IMR-90 (cell line): Measurements from ENCODE around the gene CDH26. TPM values are rescaled to one million over a fixed set of nuclear protein-coding genes. Genes with fewer than 3 reads are reported as not detected.

Source experiments
- ATAC-seq: fragments of 200-7000 bp; cut with Tn5 transposase; 2 replicates; pipeline ENCODE4 v1.9.1; 2020; ENCODE audit warnings: low read depth, mild to moderate bottlenecking, moderate library complexity
- BruUV-seq: library from RNA; stranded (reverse); fragments of 400-500 nt; replicated peaks from 2 replicates; lab custom pipeline; 2021; lab: Mats Ljungman, UMichigan
- CTCF ChIA-PET: fragments of 300-600 bp; formaldehyde crosslinking; extraction: SDS; loops from one replicate; lab custom pipeline; 2021; ENCODE audit warnings: antibody characterized with exemption; lab: Yijun Ruan, JAX
- POLR2A ChIA-PET: fragments of 300-600 bp; sonication (Branson Sonifier 250); formaldehyde crosslinking; loops from one replicate; lab custom pipeline; 2022; ENCODE audit warnings: antibody characterized with exemption; ENCODE audit not compliant: unreplicated experiment; lab: Charles Lee
- DNase-seq: peaks from one replicate; pipeline ENCODE4 v3.0.0; 2013
- H2AFZ ChIP-seq: replicated peaks from 2 replicates; pipeline ENCODE3; 2013; ENCODE audit warnings: low read length, mild to moderate bottlenecking; ENCODE audit not compliant: poor library complexity
- H2AK5ac ChIP-seq: 2 replicates; pipeline ENCODE4 v1.6.1; 2013; ENCODE audit warnings: low read depth, low read length, inconsistent platforms
- H2AK9ac ChIP-seq: replicated peaks from 2 replicates; pipeline ENCODE3; 2013; ENCODE audit warnings: mild to moderate bottlenecking, low read depth, low read length, moderate library complexity; ENCODE audit not compliant: poor library complexity
- H2BK120ac ChIP-seq: 2 replicates; pipeline ENCODE4 v1.6.1; 2013; ENCODE audit warnings: low read depth, low read length, inconsistent platforms
- H2BK15ac ChIP-seq: 3 replicates; pipeline ENCODE4 v1.6.1; 2013; ENCODE audit warnings: low read depth, low read length, inconsistent platforms
- H2BK20ac ChIP-seq: 2 replicates; pipeline ENCODE4 v1.6.1; 2013; ENCODE audit warnings: low read depth, mild to moderate bottlenecking, inconsistent platforms, low read length, moderate library complexity
- H2BK5ac ChIP-seq: 2 replicates; pipeline ENCODE4 v1.6.1; 2013; ENCODE audit warnings: mild to moderate bottlenecking, low read depth, low read length, inconsistent platforms; ENCODE audit not compliant: poor library complexity, severe bottlenecking
- H3K14ac ChIP-seq: replicated peaks from 2 replicates; pipeline ENCODE4 v1.6.1; 2013; ENCODE audit warnings: low read depth, low read length, inconsistent platforms
- H3K18ac ChIP-seq: 2 replicates; pipeline ENCODE4 v1.6.1; 2013; ENCODE audit warnings: low read depth, low read length, control low read depth
- H3K23ac ChIP-seq: 2 replicates; pipeline ENCODE4 v1.6.1; 2013; ENCODE audit warnings: low read depth, low read length, inconsistent platforms
- H3K27ac ChIP-seq: 2 replicates; pipeline ENCODE4 v1.5.1; 2013; ENCODE audit warnings: mild to moderate bottlenecking, control low read depth, low read length; ENCODE audit not compliant: insufficient read depth
- H3K27me3 ChIP-seq: 2 replicates; pipeline ENCODE4 v1.6.1; 2013; ENCODE audit warnings: low read length; ENCODE audit not compliant: control insufficient read depth, insufficient read depth
- H3K36me3 ChIP-seq: 2 replicates; pipeline ENCODE4 v1.6.1; 2013; ENCODE audit warnings: low read length, mixed read lengths; ENCODE audit not compliant: control insufficient read depth, insufficient read depth
- H3K4ac ChIP-seq: 2 replicates; pipeline ENCODE4 v1.6.1; 2013; ENCODE audit warnings: low read depth, low read length, inconsistent platforms
- H3K4me1 ChIP-seq: 2 replicates; pipeline ENCODE4 v1.6.1; 2013; ENCODE audit warnings: low read length, mixed read lengths; ENCODE audit not compliant: control insufficient read depth, insufficient read depth
- H3K4me2 ChIP-seq: 2 replicates; pipeline ENCODE4 v1.6.1; 2013; ENCODE audit warnings: low read depth, mild to moderate bottlenecking, control low read depth, low read length, moderate library complexity
- H3K4me3 ChIP-seq: 2 replicates; pipeline ENCODE4 v1.5.1; 2013; ENCODE audit warnings: low read depth, mild to moderate bottlenecking, control low read depth, low read length, moderate library complexity; ENCODE audit not compliant: insufficient read depth
- H3K56ac ChIP-seq: 2 replicates; pipeline ENCODE4 v1.6.1; 2013; ENCODE audit warnings: low read length, inconsistent platforms; ENCODE audit not compliant: insufficient read depth; ENCODE audit errors: extremely low read depth
- H3K79me1 ChIP-seq, 2 experiments: 2 replicates each; pipeline ENCODE4 v1.6.1; 2013; ENCODE audit warnings: low read length in 2 of 2, inconsistent platforms in 1 of 2, low read depth in 1 of 2
- H3K9ac ChIP-seq: 2 replicates; pipeline ENCODE4 v1.6.1; 2013; ENCODE audit warnings: low read depth, low read length, control low read depth
- H3K9me1 ChIP-seq: 2 replicates; pipeline ENCODE4 v1.6.1; 2013; ENCODE audit warnings: low read length, inconsistent platforms; ENCODE audit not compliant: insufficient read depth
- H3K9me3 ChIP-seq: 2 replicates; pipeline ENCODE4 v1.6.1; 2013; ENCODE audit warnings: low read length; ENCODE audit not compliant: control insufficient read depth, insufficient read depth
- H4K20me1 ChIP-seq: 2 replicates; pipeline ENCODE4 v1.6.1; 2013; ENCODE audit warnings: low read length, inconsistent platforms; ENCODE audit not compliant: insufficient read depth
- H4K5ac ChIP-seq: 2 replicates; pipeline ENCODE4 v1.6.1; 2013; ENCODE audit warnings: mild to moderate bottlenecking, low read depth, low read length, control low read depth
- H4K8ac ChIP-seq, 2 experiments: 2 replicates each; pipeline ENCODE4 v1.6.1; 2013; ENCODE audit warnings: low read depth in 2 of 2, low read length in 2 of 2, control low read depth in 1 of 2, inconsistent platforms in 1 of 2
- H4K91ac ChIP-seq: 2 replicates; pipeline ENCODE4 v1.6.1; 2013; ENCODE audit warnings: low read depth, low read length, inconsistent platforms; ENCODE audit not compliant: insufficient read depth
- BHLHE40 ChIP-seq: fragments of 150-350 bp; IDR thresholded peaks from 2 replicates; pipeline ENCODE4 v1.6.1; 2016; ENCODE audit warnings: mild to moderate bottlenecking, low read depth, low read length
- CEBPB ChIP-seq: IDR thresholded peaks from 2 replicates; pipeline ENCODE4 v1.6.1; 2012; ENCODE audit warnings: low read depth, low read length, improper control_type of control experiment
- CTCF ChIP-seq: conservative IDR thresholded peaks from 2 replicates; pipeline ENCODE4 v1.5.1; 2012; ENCODE audit warnings: mild to moderate bottlenecking, low read depth, low read length, improper control_type of control experiment
- FOS ChIP-seq: fragments of 150-350 bp; IDR thresholded peaks from 2 replicates; pipeline ENCODE4 v1.6.1; 2016; ENCODE audit warnings: low read depth, low read length
- MAFK ChIP-seq: IDR thresholded peaks from 2 replicates; pipeline ENCODE4 v1.6.1; 2012; ENCODE audit warnings: low read depth, low read length, improper control_type of control experiment
- MAZ ChIP-seq: IDR thresholded peaks from 2 replicates; pipeline ENCODE4 v1.6.1; 2012; ENCODE audit warnings: low read depth, mild to moderate bottlenecking, low read length, improper control_type of control experiment, moderate library complexity, borderline replicate concordance
- MXI1 ChIP-seq: IDR thresholded peaks from 2 replicates; pipeline ENCODE4 v1.6.1; 2012; ENCODE audit warnings: low read depth, mild to moderate bottlenecking, low read length, moderate library complexity, borderline replicate concordance
- POLR2A ChIP-seq: IDR thresholded peaks from 2 replicates; pipeline ENCODE4 v1.6.1; 2012; ENCODE audit warnings: mild to moderate bottlenecking, low read depth, low read length
- RAD21 ChIP-seq: IDR thresholded peaks from 2 replicates; pipeline ENCODE4 v1.6.1; 2012; ENCODE audit warnings: low read length, improper control_type of control experiment
- RCOR1 ChIP-seq: IDR thresholded peaks from 2 replicates; pipeline ENCODE4 v1.6.1; 2012; ENCODE audit warnings: mild to moderate bottlenecking, low read length, improper control_type of control experiment; ENCODE audit not compliant: insufficient replicate concordance
- RFX5 ChIP-seq: IDR thresholded peaks from 2 replicates; pipeline ENCODE4 v1.8.0; 2012; ENCODE audit warnings: low read depth, mild to moderate bottlenecking, low read length, moderate library complexity
- SMC3 ChIP-seq: fragments of 150-350 bp; IDR thresholded peaks from 2 replicates; pipeline ENCODE4 v1.6.1; 2016; ENCODE audit warnings: low read depth, mild to moderate bottlenecking, antibody characterized with exemption, low read length, moderate library complexity
- USF2 ChIP-seq: fragments of 150-350 bp; IDR thresholded peaks from 2 replicates; pipeline ENCODE4 v1.6.1; 2017; ENCODE audit warnings: mild to moderate bottlenecking, antibody characterized with exemption, low read length, low read depth
- WGBS, 2 experiments: methylation state at CpG; one replicate each; pipeline versions ENCODE4 v1.1.5 to v1.1.7; 2013; ENCODE audit warnings: missing lambda C conversion rate in 2 of 2; ENCODE audit not compliant: insufficient read length in 1 of 2; ENCODE audit errors: extremely low coverage in 2 of 2; 5-methylcytosine and 5-hydroxymethylcytosine counted together
- dilution Hi-C: fragments of 300-500 bp; cut with HindIII; formaldehyde crosslinking; loops from one replicate; pipeline ENCODE4 v1.14.3; 2018; ENCODE audit warnings: low sequenced_read_pairs; ENCODE audit not compliant: unreplicated experiment
- in situ Hi-C: fragments of 300-500 bp; cut with MboI; formaldehyde crosslinking; loops from 3 replicates; pipeline ENCODE4 v1.14.3; 2019; ENCODE audit warnings: low sequenced_read_pairs, inconsistent platforms, mixed read lengths
- intact Hi-C: fragments of 100-400 bp; cut with micrococcal nuclease; formaldehyde crosslinking; loops from 2 replicates; pipeline ENCODE4 v1.10.0; 2022
- polyA plus RNA-seq, 3 experiments: library from polyadenylated mRNA; depleted of rRNA; stranded (reverse); fragments of >200 nt; gene quantifications; 2 replicates each; pipeline ENCODE4 v1.2.3, GENCODE V29; 2012; ENCODE audit warnings: low replicate concordance in 1 of 3
- total RNA-seq: library from RNA; depleted of rRNA; stranded (reverse); fragments of >200 nt; gene quantifications from 2 replicates; pipeline ENCODE4 v1.2.3, GENCODE V29; 2012
- TF ChIP-seq, protein P1 (sequence below): fragments of 150-350 bp; IDR thresholded peaks from 2 replicates; pipeline ENCODE4 v1.6.1; 2016; ENCODE audit warnings: low read depth, mild to moderate bottlenecking, low read length, moderate library complexity, borderline replicate concordance

CDH26 gene
- total and polyA plus RNA-seq, 2 of the 4 experiments (the other 2 are of a cell fraction), result not detected

DNA sequence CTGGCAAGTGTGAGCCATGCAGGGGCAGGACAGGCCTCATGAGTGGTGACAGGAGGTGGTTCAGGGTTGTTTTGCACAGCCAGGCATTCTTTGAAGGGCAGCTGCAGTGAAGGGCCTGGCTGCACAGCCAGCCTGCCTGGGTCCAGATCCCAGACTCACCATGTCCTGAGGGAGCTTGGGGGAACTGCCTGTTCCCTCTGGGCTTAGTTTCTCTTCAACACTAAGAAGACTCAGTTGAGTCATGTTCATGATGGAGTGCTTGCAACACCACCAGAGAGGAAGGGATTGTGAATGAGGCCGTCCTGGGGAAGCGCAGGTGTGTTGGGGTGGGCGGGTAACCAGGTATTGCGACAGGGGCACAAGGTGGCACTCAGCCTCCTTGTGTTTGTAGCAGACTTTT is 102.4 kb downstream of the CDH26 start:
- H2BK120ac ChIP-seq, result no peak overlapping the region
- H2BK5ac ChIP-seq, result no peak overlapping the region
- no peak overlapping the region for H3K23ac ChIP-seq
- H4K20me1 ChIP-seq, result no peaks in the 10 kb centered on the region
- no peak overlapping the region for H3K27ac ChIP-seq
- no peak overlapping the region for H3K18ac ChIP-seq
- H3K56ac ChIP-seq, result no peak overlapping the region
- no peak overlapping the region for H4K5ac ChIP-seq
- whole genome bisulfite sequencing, 2 experiments, result 100% methylated on average over 4 of the region's 4 CpGs; no CpG with 5 or more reads in 1 of the 2 experiments
- no peak overlapping the region for H2BK20ac ChIP-seq
- no peak overlapping the region for H4K8ac ChIP-seq
- in situ Hi-C loops, result loop anchor here (25.0 kb wide), 2 partner anchors 1177 to 1827 kb away; no protein-coding TSS in a partner anchor
- H3K79me1 ChIP-seq, result no peaks in the 10 kb centered on the region
- no peak for ATAC-seq
- H2AK5ac ChIP-seq, result no peak overlapping the region
- H2AFZ ChIP-seq, result no peak overlapping the region
- H4K91ac ChIP-seq, result no peak overlapping the region
- no peak overlapping the region for H3K4ac ChIP-seq
- H3K4me2 ChIP-seq, result no peak overlapping the region
- peaks cover 16% of the 10 kb centered on the region; the same call in 1 of the 2 replicates for H3K4me1 ChIP-seq
- no peak overlapping the region for H3K9ac ChIP-seq
- H3K4me3 ChIP-seq, result no peak overlapping the region
- dilution Hi-C loops, result no loop called here
- ChIA-PET POLR2A (no interaction called here), CTCF (no interaction called here)
- H3K9me1 ChIP-seq, result peaks cover 2% of the 10 kb centered on the region; the same call in 1 of the 2 replicates
- no peak overlapping the region for H2BK15ac ChIP-seq
- no peaks in the 10 kb centered on the region for H3K36me3 ChIP-seq
- no peak for TF ChIP-seq MAFK
- TF ChIP-seq FOS, result no peak
- no peak for TF ChIP-seq MXI1
- no peak for TF ChIP-seq POLR2A
- no peak for TF ChIP-seq CTCF
- no peak for TF ChIP-seq RCOR1
- TF ChIP-seq CEBPB, result no peak
- no peak for TF ChIP-seq MAZ
- TF ChIP-seq BHLHE40, result no peak
- TF ChIP-seq SMC3, result no peak
- TF ChIP-seq, protein P1, sequence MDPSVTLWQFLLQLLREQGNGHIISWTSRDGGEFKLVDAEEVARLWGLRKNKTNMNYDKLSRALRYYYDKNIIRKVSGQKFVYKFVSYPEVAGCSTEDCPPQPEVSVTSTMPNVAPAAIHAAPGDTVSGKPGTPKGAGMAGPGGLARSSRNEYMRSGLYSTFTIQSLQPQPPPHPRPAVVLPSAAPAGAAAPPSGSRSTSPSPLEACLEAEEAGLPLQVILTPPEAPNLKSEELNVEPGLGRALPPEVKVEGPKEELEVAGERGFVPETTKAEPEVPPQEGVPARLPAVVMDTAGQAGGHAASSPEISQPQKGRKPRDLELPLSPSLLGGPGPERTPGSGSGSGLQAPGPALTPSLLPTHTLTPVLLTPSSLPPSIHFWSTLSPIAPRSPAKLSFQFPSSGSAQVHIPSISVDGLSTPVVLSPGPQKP, result no peak
- no peak for TF ChIP-seq RAD21
- TF ChIP-seq USF2, result no peak
- no peak for TF ChIP-seq RFX5
- no peaks in the 10 kb centered on the region; the same call in 1 of the 2 replicates for H3K27me3 ChIP-seq
- H3K14ac ChIP-seq, result no peak overlapping the region
- intact Hi-C loops, result no loop called here
- no TSS peak for BruUV-seq
- no peak for DNase-seq
- H2AK9ac ChIP-seq, result no peak overlapping the region
- H3K9me3 ChIP-seq, result no peaks in the 10 kb centered on the region
